ENCODE measurements around the gene ENTREP1. TPM values are rescaled to one million over a fixed set of nuclear protein-coding genes. Genes with fewer than 3 reads are reported as not detected.
"Not testable (repeated sequence)": the region's sequence is repeated elsewhere in the genome, so short reads cannot be mapped to it uniquely, and the experiment has no call there.

The ENTREP1 gene
- polyA plus RNA-seq, 1 experiment: 0.02 TPM

- Histone ChIP-seq H3K36me3 (ENCODE audit: control insufficient read depth, insufficient read depth, low read length) (no peaks in the 10 kb centered on the region), H3K4me3 (ENCODE audit: low read depth, low read length) (no peak overlapping the region), H3K27me3 (ENCODE audit: control insufficient read depth, insufficient read depth, low read length) (peaks cover 3% of the 10 kb centered on the region; the same call in 1 of the 2 replicates)
- CTCF ChIA-PET: no interaction called here
- no peak for TF ChIP-seq CTCF (IDR thresholded peaks at IDR 0.05; ENCODE audit: insufficient read depth, low read depth, low read length)
- no peak for DNase-seq (ENCODE audit: low read depth)
- POLR2A ChIA-PET: no interaction called here
These were observed 25.2 kb upstream of the ENTREP1 start for GRCh38 chr9:69299826-69300225.

- POLR2A ChIA-PET: no interaction called here
- DNase-seq (ENCODE audit: low read depth): no peak
These were observed 21.7 kb upstream of the ENTREP1 start for GRCh38 chr9:69303331-69303730.

GRCh38 chr9:69306895-69307445 is 18.0 kb upstream of the ENTREP1 start:
- H3K4me3 ChIP-seq (ENCODE audit: low read depth, low read length); H3K36me3 ChIP-seq (ENCODE audit: control insufficient read depth, insufficient read depth, low read length); DNase-seq (ENCODE audit: low read depth); POLR2A ChIA-PET; H3K27me3 ChIP-seq (ENCODE audit: control insufficient read depth, insufficient read depth, low read length); CTCF ChIA-PET: not testable (repeated sequence)

More at GRCh38 chr9:69303331-69303730, 21.7 kb upstream of the ENTREP1 start:
- no peak overlapping the region for H3K4me3 ChIP-seq (ENCODE audit: low read depth, low read length)
- peaks cover 3% of the 10 kb centered on the region; the same call in 1 of the 2 replicates for H3K27me3 ChIP-seq (ENCODE audit: control insufficient read depth, insufficient read depth, low read length)
- CTCF ChIA-PET: no interaction called here
- TF ChIP-seq CTCF (IDR thresholded peaks at IDR 0.05; ENCODE audit: insufficient read depth, low read depth, low read length): no peak
- H3K36me3 ChIP-seq (ENCODE audit: control insufficient read depth, insufficient read depth, low read length): no peaks in the 10 kb centered on the region

GRCh38 chr9:69307446-69308205 is 17.4 kb upstream of the ENTREP1 start:
- no peak overlapping the region for H3K4me3 ChIP-seq (ENCODE audit: low read depth, low read length)
- CTCF ChIA-PET: interaction anchor here (0.6 kb wide), 1 partner anchor 273 kb away, joined by 3 read pairs; no protein-coding TSS in a partner anchor
- H3K27me3 ChIP-seq (ENCODE audit: control insufficient read depth, insufficient read depth, low read length): 0 out of 2 replicates have a peak, but pooled peaks cover 2% of the 10 kb centered on the region
- POLR2A ChIA-PET: no interaction called here
- DNase-seq (ENCODE audit: low read depth): peak; percentile 21
- no peak for TF ChIP-seq CTCF (IDR thresholded peaks at IDR 0.05; ENCODE audit: insufficient read depth, low read depth, low read length)
- H3K36me3 ChIP-seq (ENCODE audit: control insufficient read depth, insufficient read depth, low read length): no peaks in the 10 kb centered on the region

- DNase-seq (ENCODE audit: low read depth): no peak
- no peaks in the 10 kb centered on the region for H3K36me3 ChIP-seq (ENCODE audit: control insufficient read depth, insufficient read depth, low read length)
- TF ChIP-seq CTCF (IDR thresholded peaks at IDR 0.05; ENCODE audit: insufficient read depth, low read depth, low read length): no peak
- POLR2A ChIA-PET: no interaction called here
- H3K4me3 ChIP-seq (ENCODE audit: low read depth, low read length): no peak overlapping the region
- CTCF ChIA-PET: interaction anchor here (0.6 kb wide), 1 partner anchor 273 kb away, joined by 3 read pairs; no protein-coding TSS in a partner anchor
- H3K27me3 ChIP-seq (ENCODE audit: control insufficient read depth, insufficient read depth, low read length): 0 out of 2 replicates have a peak, but pooled peaks cover 2% of the 10 kb centered on the region
These were observed 16.6 kb upstream of the ENTREP1 start for GRCh38 chr9:69308206-69308931.
